ENCODE measurements around the gene PCDH15.

DNA sequence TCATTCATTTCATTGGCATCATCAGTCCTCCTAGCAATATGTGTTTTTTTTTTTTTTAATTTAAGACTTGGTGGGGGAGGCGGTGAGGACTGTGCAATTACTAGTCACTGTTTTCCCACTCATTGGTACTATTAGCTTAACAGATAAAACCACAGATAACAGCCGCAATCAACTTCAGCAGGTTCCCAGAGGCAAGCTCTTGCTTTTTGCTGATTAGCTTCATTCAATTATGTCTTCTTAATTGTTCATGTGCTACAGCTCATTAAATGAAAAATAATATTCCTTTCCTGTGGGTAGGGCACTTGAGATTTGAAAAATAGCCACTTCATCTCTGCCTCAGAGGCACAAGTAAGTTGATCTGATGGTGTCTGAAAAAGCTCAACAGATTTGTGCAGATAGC is 215.5 kb downstream of the PCDH15 start:
- no peak for TF ChIP-seq LEF1 (IDR thresholded peaks at IDR 0.05; ENCODE audit: borderline replicate concordance)
- TF ChIP-seq TARDBP (IDR thresholded peaks at IDR 0.05): no peak
- TF ChIP-seq SP1 (IDR thresholded peaks at IDR 0.05): no peak
- TF ChIP-seq, protein P1, sequence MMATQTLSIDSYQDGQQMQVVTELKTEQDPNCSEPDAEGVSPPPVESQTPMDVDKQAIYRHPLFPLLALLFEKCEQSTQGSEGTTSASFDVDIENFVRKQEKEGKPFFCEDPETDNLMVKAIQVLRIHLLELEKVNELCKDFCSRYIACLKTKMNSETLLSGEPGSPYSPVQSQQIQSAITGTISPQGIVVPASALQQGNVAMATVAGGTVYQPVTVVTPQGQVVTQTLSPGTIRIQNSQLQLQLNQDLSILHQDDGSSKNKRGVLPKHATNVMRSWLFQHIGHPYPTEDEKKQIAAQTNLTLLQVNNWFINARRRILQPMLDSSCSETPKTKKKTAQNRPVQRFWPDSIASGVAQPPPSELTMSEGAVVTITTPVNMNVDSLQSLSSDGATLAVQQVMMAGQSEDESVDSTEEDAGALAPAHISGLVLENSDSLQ (IDR thresholded peaks at IDR 0.05): no peak
- no peak for TF ChIP-seq FOXA1 (IDR thresholded peaks at IDR 0.05)
- TF ChIP-seq FOXM1 (IDR thresholded peaks at IDR 0.05; ENCODE audit: borderline replicate concordance): no peak
- no peak for TF ChIP-seq NFRKB (IDR thresholded peaks at IDR 0.05)
- TF ChIP-seq SUZ12 (IDR thresholded peaks at IDR 0.05): no peak
- no peak for TF ChIP-seq BHLHE40 (IDR thresholded peaks at IDR 0.05; ENCODE audit: borderline replicate concordance)

Measured in HEK293T (cell line).